HTR-8/SVneo (cell line): Measurements from ENCODE around the gene CYP3A7.
"Not testable (repeated sequence)": the region's sequence is repeated elsewhere in the genome, so short reads cannot be mapped to it uniquely, and the experiment has no call there.

Experiments
- DNase-seq: peaks from one replicate; pipeline ENCODE4 v3.0.0; 2011; ENCODE audit warnings: low spot score, mixed read lengths; ENCODE audit not compliant: insufficient read length
- FAIRE-seq: peaks from 2 replicates; lab custom pipeline; 2011; peaks lifted over from hg19 to GRCh38; lab: Jason Lieb, UNC

CYP3A7 gene

GRCh38 chr7:99677013-99677647 is 57.9 kb downstream of the CYP3A7 start:
- DNase-seq, result no peak
- no peak for FAIRE-seq

DNA sequence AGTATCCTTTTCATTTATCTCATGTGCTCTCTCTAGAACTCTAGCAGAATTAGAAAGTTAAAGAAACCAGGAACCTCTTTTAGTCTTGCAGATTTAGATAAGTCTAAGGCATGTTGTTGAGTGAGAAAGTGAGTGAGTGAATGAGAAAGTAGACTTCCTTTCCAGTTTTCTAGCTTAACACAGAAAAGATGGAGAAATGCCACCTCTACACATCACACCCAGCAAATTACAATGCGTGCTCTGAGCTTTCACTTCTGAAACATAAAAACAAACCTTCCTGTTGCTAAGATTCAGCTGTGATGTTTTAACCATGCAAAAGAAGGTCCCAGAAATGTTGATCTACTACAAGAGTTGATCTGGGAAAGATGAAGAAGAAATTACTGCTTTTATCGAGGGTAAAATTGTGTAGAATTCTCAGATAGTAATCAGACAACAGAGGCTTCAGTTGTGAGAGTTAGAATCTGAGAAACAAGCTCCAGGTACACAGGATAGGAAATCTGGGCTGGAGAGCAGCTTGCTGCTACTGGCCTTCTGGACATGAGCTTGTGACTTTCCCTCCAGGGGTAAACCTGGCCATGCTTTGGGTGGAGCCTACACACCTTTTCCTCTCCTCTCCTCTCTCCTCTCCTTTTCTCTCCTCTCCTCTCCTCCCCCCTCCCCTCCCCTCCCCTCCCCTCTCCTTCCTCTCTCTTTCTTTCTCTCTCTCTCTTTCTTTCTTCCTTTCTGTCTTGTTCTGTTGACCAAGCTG is 59.8 kb downstream of the CYP3A7 start:
- no peak for FAIRE-seq
- DNase-seq, result no peak

- DNase-seq (no peak), FAIRE-seq (no peak)
Measured at GRCh38 chr7:99672573-99672972, 62.4 kb downstream of the CYP3A7 start.

DNA sequence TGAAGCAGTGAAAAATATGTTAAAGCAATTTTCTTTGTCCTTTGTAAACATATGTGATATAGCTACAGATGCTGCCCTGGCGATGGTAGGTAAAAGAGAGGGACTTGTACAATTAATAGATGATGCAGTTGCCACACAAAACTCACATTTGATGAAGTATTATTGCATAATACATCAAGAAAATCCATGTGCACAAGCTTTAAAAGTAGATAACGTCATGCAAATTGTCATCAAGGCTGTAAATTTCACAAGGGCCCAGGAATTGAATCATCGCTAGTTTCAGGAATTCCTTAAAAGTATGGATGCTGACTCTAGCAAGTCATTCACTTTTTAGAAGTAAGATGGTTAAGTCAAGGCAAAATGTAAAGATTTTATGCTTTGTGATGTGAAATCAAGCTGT is 65.2 kb downstream of the CYP3A7 start:
- no peak for DNase-seq
- no peak for FAIRE-seq

DNA sequence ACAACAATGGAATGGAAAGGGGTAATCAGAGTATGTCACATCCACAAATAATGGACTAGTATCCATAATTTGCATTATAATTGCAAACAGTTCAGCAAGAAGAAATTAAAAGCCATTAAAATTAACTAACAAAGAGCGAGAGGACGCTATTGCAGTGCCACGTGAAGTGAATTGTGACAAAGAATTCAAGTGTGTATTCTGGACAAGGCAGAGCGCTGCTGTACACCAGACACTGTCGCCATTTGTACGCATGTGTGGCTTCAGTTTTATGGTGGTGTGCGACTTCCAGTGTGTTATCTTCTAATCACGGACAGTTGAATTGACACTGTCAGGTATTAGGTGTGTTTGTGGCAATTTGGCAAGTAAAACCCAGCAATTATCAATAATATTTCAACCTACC is 66.5 kb downstream of the CYP3A7 start:
- DNase-seq, result no peak
- FAIRE-seq, result no peak

DNA sequence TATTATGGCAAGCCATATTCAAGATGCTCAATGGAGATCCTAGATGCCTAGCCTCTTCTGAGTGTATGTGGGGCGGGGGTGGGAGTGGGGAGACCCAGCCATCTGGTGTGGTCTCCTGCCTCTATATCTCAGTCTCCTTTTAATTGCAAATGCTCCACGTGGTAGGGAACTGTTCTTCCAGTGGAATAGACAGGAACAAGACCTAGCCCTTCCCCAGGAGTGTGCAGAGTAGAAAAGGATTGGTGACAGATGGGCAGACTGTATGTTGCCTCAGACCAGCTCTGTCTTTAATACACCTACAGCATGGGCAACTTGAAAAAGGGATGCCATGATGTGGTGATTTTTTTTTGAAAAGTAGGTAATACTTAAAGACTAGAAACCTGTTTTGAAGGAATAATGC is 67.8 kb downstream of the CYP3A7 start:
- no peak for FAIRE-seq
- no peak for DNase-seq

- DNase-seq, result no peak
- no peak for FAIRE-seq
Measured at GRCh38 chr7:99666013-99666395, 69.0 kb downstream of the CYP3A7 start.

GRCh38 chr7:99665312-99666012 is 69.5 kb downstream of the CYP3A7 start:
- FAIRE-seq (no peak), DNase-seq (no peak)

DNA sequence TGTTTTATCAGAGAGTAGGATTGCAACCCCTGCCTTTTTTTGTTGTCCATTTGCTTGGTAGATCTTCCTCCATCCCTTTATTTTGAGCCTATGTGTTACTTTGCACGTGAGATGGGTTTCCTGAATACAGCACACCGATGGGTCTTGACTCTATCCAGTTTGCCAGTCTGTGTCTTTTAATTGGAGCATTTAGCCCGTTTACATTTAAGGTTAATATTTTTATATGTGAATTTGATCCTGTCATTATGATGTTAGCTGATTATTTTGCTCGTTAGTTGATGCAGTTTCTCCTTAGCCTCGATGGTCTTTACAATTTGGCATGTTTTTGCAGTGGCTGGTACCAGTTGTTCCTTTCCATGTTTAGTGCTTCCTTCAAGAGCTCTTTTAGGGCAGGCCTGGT is 77.1 kb downstream of the CYP3A7 start:
- not testable (repeated sequence) for FAIRE-seq

More for the DNA sequence above, 77.1 kb downstream of the CYP3A7 start:
- not testable (repeated sequence) for DNase-seq
